Epidermal melanocyte (primary cell): ENCODE results near the gene GPR153.

Source experiments
- DNase-seq: peaks from one replicate; pipeline ENCODE4 v3.0.0; 2011; ENCODE audit warnings: low spot score; ENCODE audit not compliant: insufficient read length

Gene GPR153

GRCh38 chr1:6269720-6270400 is 9.0 kb upstream of the GPR153 start:
- DNase-seq: no peak

GRCh38 chr1:6269296-6269695 is 8.4 kb upstream of the GPR153 start:
- DNase-seq: no peak

- no peak for DNase-seq
Observed at GRCh38 chr1:6268415-6268814, 7.5 kb upstream of the GPR153 start.

GRCh38 chr1:6267686-6268322 is 6.9 kb upstream of the GPR153 start:
- no peak for DNase-seq

- DNase-seq: no peak
Observed at GRCh38 chr1:6266641-6267040, 5.7 kb upstream of the GPR153 start.

- no peak for DNase-seq
Observed at GRCh38 chr1:6265151-6265550, 4.3 kb upstream of the GPR153 start.

- DNase-seq: no peak
Observed at GRCh38 chr1:6263716-6264115, 2.8 kb upstream of the GPR153 start.

GRCh38 chr1:6262555-6263420 is 1.9 kb upstream of the GPR153 start:
- DNase-seq: no peak

- no peak for DNase-seq
Observed at GRCh38 chr1:6261615-6261995, 707 bp upstream of the GPR153 start.

- no peak for DNase-seq
Observed at GRCh38 chr1:6260433-6260934, 414 bp downstream of the GPR153 start.

- peak; percentile 90 for DNase-seq
Observed at GRCh38 chr1:6259491-6260362, 1.2 kb downstream of the GPR153 start.

- no peak for DNase-seq
Observed at GRCh38 chr1:6258675-6259074, 2.2 kb downstream of the GPR153 start.

- DNase-seq: no peak
Observed at GRCh38 chr1:6257541-6258069, 3.3 kb downstream of the GPR153 start.

GRCh38 chr1:6256645-6257044 is 4.3 kb downstream of the GPR153 start:
- no peak for DNase-seq

GRCh38 chr1:6254691-6255090 is 6.2 kb downstream of the GPR153 start:
- DNase-seq: no peak

- DNase-seq: no peak
Observed at GRCh38 chr1:6253380-6253779, 7.5 kb downstream of the GPR153 start.

GRCh38 chr1:6252374-6252710 is 8.6 kb downstream of the GPR153 start:
- DNase-seq: no peak

GRCh38 chr1:6251681-6252373 is 9.1 kb downstream of the GPR153 start:
- DNase-seq: no peak

- DNase-seq: no peak
Observed at GRCh38 chr1:6251233-6251632, 9.7 kb downstream of the GPR153 start.
